SK-N-SH treated with all-trans-retinoic acid at 6 μM for 48 hours (cell line): Measurements from ENCODE around the gene PHLDB1.

Source experiments
- ATAC-seq: fragments of 200-7000 bp; cut with Tn5 transposase; 3 replicates; pipeline ENCODE4 v1.9.1; 2020; ENCODE audit warnings: mild to moderate bottlenecking, moderate library complexity
- ARNTL ChIP-seq: fragments of 450-650 bp; formaldehyde crosslinking; IDR thresholded peaks from 2 replicates; pipeline ENCODE4 v1.5.0; 2020; ENCODE audit warnings: low read depth, mild to moderate bottlenecking, moderate library complexity, borderline replicate concordance
- BACH2 ChIP-seq: fragments of 250-450 bp; sonication (Bioruptor Pico); IDR thresholded peaks from 2 replicates; pipeline ENCODE4 v1.9.0; 2021; ENCODE audit warnings: mild to moderate bottlenecking, borderline replicate concordance
- CSDC2 ChIP-seq: fragments of 250-450 bp; sonication (Bioruptor Pico); IDR thresholded peaks from 2 replicates; pipeline ENCODE4 v1.5.0; 2020; ENCODE audit warnings: mild to moderate bottlenecking, moderate library complexity
- GLIS3 ChIP-seq: fragments of 250-450 bp; sonication (Bioruptor Pico); IDR thresholded peaks from 2 replicates; pipeline ENCODE4 v1.5.0; 2020; ENCODE audit warnings: mild to moderate bottlenecking, moderate library complexity
- TCF4 ChIP-seq: fragments of 250-450 bp; sonication (Bioruptor Pico); IDR thresholded peaks from 2 replicates; pipeline ENCODE4 v1.8.0; 2021; ENCODE audit warnings: mild to moderate bottlenecking, moderate library complexity, borderline replicate concordance
- TOX ChIP-seq: fragments of 250-450 bp; sonication (Bioruptor Pico); IDR thresholded peaks from 2 replicates; pipeline ENCODE4 v1.8.0; 2021; ENCODE audit warnings: mild to moderate bottlenecking, moderate library complexity, borderline replicate concordance
- ZFP3 ChIP-seq: fragments of 250-450 bp; sonication (Bioruptor Pico); IDR thresholded peaks from 2 replicates; pipeline ENCODE4 v1.5.0; 2020; ENCODE audit warnings: mild to moderate bottlenecking, moderate library complexity
- ZFP30 ChIP-seq: fragments of 450-650 bp; formaldehyde crosslinking; IDR thresholded peaks from 2 replicates; pipeline ENCODE4 v1.5.0; 2022; ENCODE audit warnings: mild to moderate bottlenecking, moderate library complexity
- ZNF565 ChIP-seq: fragments of 450-650 bp; formaldehyde crosslinking; conservative IDR thresholded peaks from 2 replicates; pipeline ENCODE4 v1.5.0; 2020; ENCODE audit warnings: low read depth, mild to moderate bottlenecking, moderate library complexity
- ZNF70 ChIP-seq: fragments of 450-650 bp; formaldehyde crosslinking; IDR thresholded peaks from 2 replicates; pipeline ENCODE4 v1.5.0; 2020; ENCODE audit warnings: mild to moderate bottlenecking, moderate library complexity
- ZNF8 ChIP-seq: fragments of 450-650 bp; formaldehyde crosslinking; IDR thresholded peaks from 2 replicates; pipeline ENCODE4 v1.5.0; 2020; ENCODE audit warnings: mild to moderate bottlenecking, moderate library complexity
- TF ChIP-seq, protein P1 (sequence below): fragments of 250-450 bp; sonication (Bioruptor Pico); IDR thresholded peaks from 2 replicates; pipeline ENCODE4 v1.5.1; 2021; ENCODE audit warnings: mild to moderate bottlenecking, moderate library complexity
- TF ChIP-seq, protein P2 (sequence below): fragments of 250-450 bp; sonication (Bioruptor Pico); IDR thresholded peaks from 2 replicates; pipeline ENCODE4 v1.8.0; 2021; ENCODE audit warnings: low read depth, mild to moderate bottlenecking, moderate library complexity, borderline replicate concordance
- TF ChIP-seq, protein P3 (sequence below): fragments of 250-450 bp; sonication (Bioruptor Pico); IDR thresholded peaks from 2 replicates; pipeline ENCODE4 v1.5.0; 2020; ENCODE audit warnings: mild to moderate bottlenecking, moderate library complexity
- TF ChIP-seq, protein P4 (sequence below): fragments of 250-450 bp; sonication (Bioruptor Pico); IDR thresholded peaks from 2 replicates; pipeline ENCODE4 v1.5.1; 2020; ENCODE audit warnings: low read depth, mild to moderate bottlenecking, moderate library complexity

The PHLDB1 gene

DNA sequence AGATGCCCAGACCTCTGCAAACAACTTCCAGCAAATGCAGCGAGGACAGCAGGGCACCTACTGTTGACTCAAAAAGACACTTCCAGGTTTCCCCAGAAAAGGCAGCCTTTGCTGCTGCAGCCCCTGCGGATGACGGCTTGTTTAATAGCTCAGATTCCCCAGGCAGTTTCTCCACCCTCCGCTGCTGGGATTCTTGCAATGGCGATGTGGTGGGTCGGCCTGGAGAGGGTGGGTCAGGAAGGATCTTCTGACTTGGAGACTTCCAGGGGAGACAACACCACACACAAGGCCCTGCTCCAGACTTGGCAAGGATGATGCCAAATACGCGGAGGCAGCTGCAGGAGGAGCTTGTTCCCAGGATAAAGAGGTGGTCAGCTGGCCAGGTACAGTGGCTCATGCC lies 89.9 kb downstream of the PHLDB1 start:
- TF ChIP-seq, protein P1, sequence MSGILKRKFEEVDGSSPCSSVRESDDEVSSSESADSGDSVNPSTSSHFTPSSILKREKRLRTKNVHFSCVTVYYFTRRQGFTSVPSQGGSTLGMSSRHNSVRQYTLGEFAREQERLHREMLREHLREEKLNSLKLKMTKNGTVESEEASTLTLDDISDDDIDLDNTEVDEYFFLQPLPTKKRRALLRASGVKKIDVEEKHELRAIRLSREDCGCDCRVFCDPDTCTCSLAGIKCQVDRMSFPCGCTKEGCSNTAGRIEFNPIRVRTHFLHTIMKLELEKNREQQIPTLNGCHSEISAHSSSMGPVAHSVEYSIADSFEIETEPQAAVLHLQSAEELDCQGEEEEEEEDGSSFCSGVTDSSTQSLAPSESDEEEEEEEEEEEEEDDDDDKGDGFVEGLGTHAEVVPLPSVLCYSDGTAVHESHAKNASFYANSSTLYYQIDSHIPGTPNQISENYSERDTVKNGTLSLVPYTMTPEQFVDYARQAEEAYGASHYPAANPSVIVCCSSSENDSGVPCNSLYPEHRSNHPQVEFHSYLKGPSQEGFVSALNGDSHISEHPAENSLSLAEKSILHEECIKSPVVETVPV (CRISPR knock-in tag) = no peak
- TF ChIP-seq ZNF565 (CRISPR knock-in tag) (no peak), TCF4 (CRISPR knock-in tag) (no peak)

GRCh38 chr11:118699506-118700220 lies 92.2 kb downstream of the PHLDB1 start:
- ATAC-seq = no peak
- TF ChIP-seq BACH2 (CRISPR knock-in tag) (no peak), TOX (CRISPR knock-in tag) (no peak), ZFP30 (CRISPR knock-in tag) (no peak), ZFP3 (CRISPR knock-in tag) (no peak), ZNF565 (CRISPR knock-in tag) (no peak), ARNTL (CRISPR knock-in tag) (no peak), ZNF70 (CRISPR knock-in tag) (no peak), GLIS3 (CRISPR knock-in tag) (no peak)
- TF ChIP-seq, protein P2, sequence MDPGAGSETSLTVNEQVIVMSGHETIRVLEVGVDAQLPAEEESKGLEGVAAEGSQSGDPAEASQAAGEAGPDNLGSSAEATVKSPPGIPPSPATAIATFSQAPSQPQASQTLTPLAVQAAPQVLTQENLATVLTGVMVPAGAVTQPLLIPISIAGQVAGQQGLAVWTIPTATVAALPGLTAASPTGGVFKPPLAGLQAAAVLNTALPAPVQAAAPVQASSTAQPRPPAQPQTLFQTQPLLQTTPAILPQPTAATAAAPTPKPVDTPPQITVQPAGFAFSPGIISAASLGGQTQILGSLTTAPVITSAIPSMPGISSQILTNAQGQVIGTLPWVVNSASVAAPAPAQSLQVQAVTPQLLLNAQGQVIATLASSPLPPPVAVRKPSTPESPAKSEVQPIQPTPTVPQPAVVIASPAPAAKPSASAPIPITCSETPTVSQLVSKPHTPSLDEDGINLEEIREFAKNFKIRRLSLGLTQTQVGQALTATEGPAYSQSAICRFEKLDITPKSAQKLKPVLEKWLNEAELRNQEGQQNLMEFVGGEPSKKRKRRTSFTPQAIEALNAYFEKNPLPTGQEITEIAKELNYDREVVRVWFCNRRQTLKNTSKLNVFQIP (CRISPR knock-in tag) = no peak
- TF ChIP-seq, protein P1 (CRISPR knock-in tag) = no peak

More for the DNA sequence above, 89.9 kb downstream of the PHLDB1 start:
- ATAC-seq = no peak

DNA sequence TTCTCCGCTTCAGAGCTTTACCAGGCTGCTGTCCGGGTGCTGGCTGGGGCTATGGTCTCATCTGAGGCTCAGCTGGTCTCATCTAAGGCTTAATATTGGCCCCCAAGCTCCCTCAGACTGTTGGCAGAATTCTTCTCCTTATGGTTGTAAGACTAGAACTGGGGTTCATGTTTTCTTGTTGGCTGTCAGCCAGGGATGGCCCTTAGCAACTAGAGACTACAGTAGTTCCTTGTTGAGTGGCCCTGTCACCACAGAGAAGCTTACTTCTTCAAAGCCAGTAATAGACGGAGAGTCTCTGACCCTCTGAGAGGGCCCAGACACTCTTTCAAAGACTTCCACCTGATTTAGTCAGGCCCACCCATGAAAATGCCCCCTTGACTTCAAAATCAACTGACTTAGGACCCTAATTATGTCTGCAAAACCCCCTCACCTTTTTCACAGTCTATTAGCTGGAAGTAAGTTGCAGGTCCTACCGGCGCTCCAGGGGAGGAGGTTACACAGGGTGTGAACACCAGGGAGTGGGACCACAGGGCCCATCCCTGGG lies 96.2 kb downstream of the PHLDB1 start:
- ATAC-seq = no peak
- TF ChIP-seq ARNTL (CRISPR knock-in tag) (no peak), CSDC2 (CRISPR knock-in tag) (no peak), ZNF8 (no peak), ZFP3 (CRISPR knock-in tag) (no peak), TCF4 (CRISPR knock-in tag) (no peak)
- TF ChIP-seq, protein P3, sequence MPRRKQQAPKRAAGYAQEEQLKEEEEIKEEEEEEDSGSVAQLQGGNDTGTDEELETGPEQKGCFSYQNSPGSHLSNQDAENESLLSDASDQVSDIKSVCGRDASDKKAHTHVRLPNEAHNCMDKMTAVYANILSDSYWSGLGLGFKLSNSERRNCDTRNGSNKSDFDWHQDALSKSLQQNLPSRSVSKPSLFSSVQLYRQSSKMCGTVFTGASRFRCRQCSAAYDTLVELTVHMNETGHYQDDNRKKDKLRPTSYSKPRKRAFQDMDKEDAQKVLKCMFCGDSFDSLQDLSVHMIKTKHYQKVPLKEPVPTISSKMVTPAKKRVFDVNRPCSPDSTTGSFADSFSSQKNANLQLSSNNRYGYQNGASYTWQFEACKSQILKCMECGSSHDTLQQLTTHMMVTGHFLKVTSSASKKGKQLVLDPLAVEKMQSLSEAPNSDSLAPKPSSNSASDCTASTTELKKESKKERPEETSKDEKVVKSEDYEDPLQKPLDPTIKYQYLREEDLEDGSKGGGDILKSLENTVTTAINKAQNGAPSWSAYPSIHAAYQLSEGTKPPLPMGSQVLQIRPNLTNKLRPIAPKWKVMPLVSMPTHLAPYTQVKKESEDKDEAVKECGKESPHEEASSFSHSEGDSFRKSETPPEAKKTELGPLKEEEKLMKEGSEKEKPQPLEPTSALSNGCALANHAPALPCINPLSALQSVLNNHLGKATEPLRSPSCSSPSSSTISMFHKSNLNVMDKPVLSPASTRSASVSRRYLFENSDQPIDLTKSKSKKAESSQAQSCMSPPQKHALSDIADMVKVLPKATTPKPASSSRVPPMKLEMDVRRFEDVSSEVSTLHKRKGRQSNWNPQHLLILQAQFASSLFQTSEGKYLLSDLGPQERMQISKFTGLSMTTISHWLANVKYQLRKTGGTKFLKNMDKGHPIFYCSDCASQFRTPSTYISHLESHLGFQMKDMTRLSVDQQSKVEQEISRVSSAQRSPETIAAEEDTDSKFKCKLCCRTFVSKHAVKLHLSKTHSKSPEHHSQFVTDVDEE (CRISPR knock-in tag) = no peak
- TF ChIP-seq, protein P4, sequence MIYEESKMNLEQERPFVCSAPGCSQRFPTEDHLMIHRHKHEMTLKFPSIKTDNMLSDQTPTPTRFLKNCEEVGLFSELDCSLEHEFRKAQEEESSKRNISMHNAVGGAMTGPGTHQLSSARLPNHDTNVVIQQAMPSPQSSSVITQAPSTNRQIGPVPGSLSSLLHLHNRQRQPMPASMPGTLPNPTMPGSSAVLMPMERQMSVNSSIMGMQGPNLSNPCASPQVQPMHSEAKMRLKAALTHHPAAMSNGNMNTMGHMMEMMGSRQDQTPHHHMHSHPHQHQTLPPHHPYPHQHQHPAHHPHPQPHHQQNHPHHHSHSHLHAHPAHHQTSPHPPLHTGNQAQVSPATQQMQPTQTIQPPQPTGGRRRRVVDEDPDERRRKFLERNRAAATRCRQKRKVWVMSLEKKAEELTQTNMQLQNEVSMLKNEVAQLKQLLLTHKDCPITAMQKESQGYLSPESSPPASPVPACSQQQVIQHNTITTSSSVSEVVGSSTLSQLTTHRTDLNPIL (CRISPR knock-in tag) = no peak
- TF ChIP-seq, protein P1 (CRISPR knock-in tag) = no peak
